ENCODE data around the gene FBF1. TPM values are rescaled to one million over a fixed set of nuclear protein-coding genes. Genes with fewer than 3 reads are reported as not detected.

Gene FBF1
- total RNA-seq, 1 donor from 2014 or later: 8.9 TPM

DNA sequence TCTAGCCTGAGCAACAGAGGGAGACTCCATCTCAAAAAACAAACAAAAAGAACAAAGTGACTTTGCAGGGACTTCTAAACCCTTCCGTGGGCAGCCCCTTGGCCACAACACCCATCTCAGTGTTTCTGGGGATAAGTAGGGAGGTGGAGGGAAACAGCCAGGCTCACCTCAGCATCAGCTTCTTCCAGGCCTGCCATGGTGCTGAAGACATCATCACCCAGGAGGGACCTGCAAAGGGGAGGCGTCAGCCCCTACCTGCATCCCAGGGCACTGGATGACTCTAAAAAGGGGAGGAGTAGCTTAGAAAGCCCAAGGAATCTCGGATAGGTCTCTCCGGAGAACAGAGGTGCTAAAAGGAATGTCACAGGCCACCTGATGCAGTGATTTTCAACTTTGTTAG is 9.8 kb downstream of the FBF1 start:
- no peaks in the 10 kb centered on the region for H3K27me3 ChIP-seq
- no peak overlapping the region for H3K27ac ChIP-seq
- no peak for DNase-seq (ENCODE audit: low spot score in 2 of 2)
- no peaks in the 10 kb centered on the region for H3K4me1 ChIP-seq
- TF ChIP-seq, protein P1, sequence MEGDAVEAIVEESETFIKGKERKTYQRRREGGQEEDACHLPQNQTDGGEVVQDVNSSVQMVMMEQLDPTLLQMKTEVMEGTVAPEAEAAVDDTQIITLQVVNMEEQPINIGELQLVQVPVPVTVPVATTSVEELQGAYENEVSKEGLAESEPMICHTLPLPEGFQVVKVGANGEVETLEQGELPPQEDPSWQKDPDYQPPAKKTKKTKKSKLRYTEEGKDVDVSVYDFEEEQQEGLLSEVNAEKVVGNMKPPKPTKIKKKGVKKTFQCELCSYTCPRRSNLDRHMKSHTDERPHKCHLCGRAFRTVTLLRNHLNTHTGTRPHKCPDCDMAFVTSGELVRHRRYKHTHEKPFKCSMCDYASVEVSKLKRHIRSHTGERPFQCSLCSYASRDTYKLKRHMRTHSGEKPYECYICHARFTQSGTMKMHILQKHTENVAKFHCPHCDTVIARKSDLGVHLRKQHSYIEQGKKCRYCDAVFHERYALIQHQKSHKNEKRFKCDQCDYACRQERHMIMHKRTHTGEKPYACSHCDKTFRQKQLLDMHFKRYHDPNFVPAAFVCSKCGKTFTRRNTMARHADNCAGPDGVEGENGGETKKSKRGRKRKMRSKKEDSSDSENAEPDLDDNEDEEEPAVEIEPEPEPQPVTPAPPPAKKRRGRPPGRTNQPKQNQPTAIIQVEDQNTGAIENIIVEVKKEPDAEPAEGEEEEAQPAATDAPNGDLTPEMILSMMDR (IDR thresholded peaks at IDR 0.05): no peak
- no peaks in the 10 kb centered on the region for H3K9me3 ChIP-seq
- intact Hi-C loops (cut with DNase I): no loop called here
- H3K4me3 ChIP-seq: no peak overlapping the region
- H3K36me3 ChIP-seq: no peaks in the 10 kb centered on the region

DNA sequence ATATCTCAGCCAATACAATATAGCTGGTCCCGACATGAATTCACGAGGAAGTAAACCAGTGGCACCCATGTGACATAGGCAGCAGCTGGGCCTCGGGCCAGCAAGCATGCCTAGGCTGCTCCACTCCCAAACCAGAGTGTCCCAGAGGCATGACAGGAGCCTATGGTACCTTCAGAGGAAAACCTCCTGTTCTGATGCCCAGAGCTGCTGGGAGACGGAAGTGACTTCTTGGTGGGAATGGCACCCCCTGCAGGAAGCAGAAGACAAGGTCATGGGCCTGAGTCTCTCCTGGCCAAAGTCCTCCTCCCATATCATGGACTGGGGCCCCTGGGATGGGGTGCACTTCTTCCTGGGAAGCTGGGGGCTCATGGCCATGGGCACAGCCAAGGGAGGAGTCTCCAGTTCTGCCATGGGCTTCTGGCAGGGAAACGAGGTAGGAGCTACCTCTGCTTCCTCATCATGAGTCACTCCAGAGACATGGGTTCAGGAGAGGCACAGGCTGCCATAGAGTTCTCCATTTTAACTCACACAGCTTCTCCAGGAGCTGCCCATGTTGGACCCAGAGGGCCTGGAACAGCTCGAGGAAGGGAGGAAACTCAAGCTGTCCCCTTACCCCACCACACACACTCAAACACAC is 13.4 kb downstream of the FBF1 start:
- intact Hi-C loops (cut with DNase I): no loop called here
- TF ChIP-seq, protein P1 (IDR thresholded peaks at IDR 0.05): peak in 2 of 3 experiments; percentile 18 to 23
- no peak overlapping the region for H3K4me3 ChIP-seq
- H3K27me3 ChIP-seq: no peaks in the 10 kb centered on the region
- H3K27ac ChIP-seq: no peak overlapping the region
- no peaks in the 10 kb centered on the region for H3K4me1 ChIP-seq
- H3K36me3 ChIP-seq: peaks cover 6 to 10% of the 10 kb centered on the region in 2 donors
- H3K9me3 ChIP-seq: no peaks in the 10 kb centered on the region
- DNase-seq (ENCODE audit: low spot score in 2 of 2): no peak

DNA sequence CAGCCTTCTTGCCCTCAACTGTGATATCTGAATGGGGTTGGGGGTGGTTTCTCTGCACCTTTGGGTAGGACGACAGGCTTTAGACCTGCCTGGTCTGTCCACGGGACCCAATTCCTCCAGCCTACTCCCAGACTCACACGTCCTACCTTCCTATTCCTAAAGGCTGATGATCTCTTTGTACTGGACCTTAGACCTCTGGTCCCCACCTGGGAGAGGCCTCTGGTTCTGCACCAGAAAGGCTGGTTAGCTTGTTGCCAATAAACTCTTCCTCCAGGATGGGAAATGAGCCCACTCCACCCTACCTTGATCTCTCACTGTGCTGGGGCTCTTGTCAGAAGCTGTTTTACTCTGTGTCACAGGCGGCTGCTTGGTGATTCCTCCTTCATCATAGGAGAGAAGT is 14.4 kb downstream of the FBF1 start:
- TF ChIP-seq, protein P1 (IDR thresholded peaks at IDR 0.05): no peak
- H3K4me1 ChIP-seq: no peaks in the 10 kb centered on the region
- no peak overlapping the region for H3K4me3 ChIP-seq
- intact Hi-C loops (cut with DNase I): no loop called here
- no peak for DNase-seq (ENCODE audit: low spot score in 2 of 2)
- H3K27me3 ChIP-seq: no peaks in the 10 kb centered on the region
- no peaks in the 10 kb centered on the region for H3K9me3 ChIP-seq
- H3K36me3 ChIP-seq: peaks cover 6 to 10% of the 10 kb centered on the region in 2 donors
- no peak overlapping the region for H3K27ac ChIP-seq

DNA sequence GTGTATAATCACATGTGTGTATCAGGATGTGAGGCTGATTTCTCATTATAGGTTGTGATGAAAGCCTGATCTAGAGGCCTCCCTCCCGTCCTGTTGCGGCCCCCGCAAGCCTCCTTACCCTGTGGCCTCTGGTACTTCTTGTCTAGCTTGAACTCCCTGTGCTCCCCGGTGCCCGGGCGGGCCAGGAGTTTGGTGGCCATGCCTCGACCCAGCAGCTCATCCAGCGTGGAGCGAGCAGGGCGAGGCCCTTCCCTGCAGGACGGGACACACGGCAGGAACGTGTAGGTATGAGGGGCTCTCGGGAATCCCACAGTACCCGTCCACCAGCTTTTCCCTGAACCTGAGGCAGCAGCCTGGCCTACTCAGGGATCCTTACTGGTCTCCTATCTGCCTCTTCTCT is 14.9 kb downstream of the FBF1 start:
- Histone ChIP-seq H3K36me3 (peaks cover 6 to 10% of the 10 kb centered on the region in 2 donors), H3K27ac (no peak overlapping the region), H3K4me1 (no peaks in the 10 kb centered on the region), H3K4me3 (no peak overlapping the region), H3K9me3 (no peaks in the 10 kb centered on the region), H3K27me3 (no peaks in the 10 kb centered on the region)
- TF ChIP-seq, protein P1 (IDR thresholded peaks at IDR 0.05): no peak
- intact Hi-C loops (cut with DNase I): no loop called here
- no peak for DNase-seq (ENCODE audit: low spot score in 2 of 2)

DNA sequence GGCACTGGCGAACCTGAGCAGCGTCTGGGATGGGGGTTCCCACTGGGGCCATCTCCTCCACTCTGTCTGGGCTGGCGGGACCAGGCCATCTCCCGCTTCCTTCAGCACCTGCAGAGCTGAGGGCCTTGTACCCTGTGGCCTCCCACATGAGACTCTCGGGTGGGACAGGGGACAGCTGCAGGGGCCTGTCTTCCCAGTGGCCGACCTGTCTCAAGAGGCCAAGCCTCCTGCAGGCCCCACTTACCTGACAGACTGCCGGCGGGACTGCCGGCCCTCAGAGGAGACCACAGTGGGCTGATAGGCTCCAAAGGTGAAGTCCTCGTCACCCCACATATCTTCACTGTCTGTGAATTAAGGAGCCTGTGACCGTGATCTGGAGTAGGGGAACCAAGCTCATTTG is 15.7 kb downstream of the FBF1 start:
- intact Hi-C loops (cut with DNase I): no loop called here

More for the DNA sequence above, 15.7 kb downstream of the FBF1 start:
- no peaks in the 10 kb centered on the region for H3K4me1 ChIP-seq
- TF ChIP-seq, protein P1 (IDR thresholded peaks at IDR 0.05): no peak
- no peaks in the 10 kb centered on the region for H3K27me3 ChIP-seq
- no peak for DNase-seq (ENCODE audit: low spot score in 2 of 2)
- H3K27ac ChIP-seq: no peak overlapping the region
- H3K36me3 ChIP-seq: peaks cover 6 to 10% of the 10 kb centered on the region in 2 donors
- no peak overlapping the region for H3K4me3 ChIP-seq
- H3K9me3 ChIP-seq: no peaks in the 10 kb centered on the region

Data from ascending aorta (tissue), 2 donors.